ENCODE data around the gene RGS6. TPM values are rescaled to one million over a fixed set of nuclear protein-coding genes. Genes with fewer than 3 reads are reported as not detected.
"Not testable (repeated sequence)": the region's sequence is repeated elsewhere in the genome, so short reads cannot be mapped to it uniquely, and the experiment has no call there.

RGS6 gene
- total RNA-seq, 2 experiments from 2014 or later, result 1.5 to 3.1 TPM

DNA sequence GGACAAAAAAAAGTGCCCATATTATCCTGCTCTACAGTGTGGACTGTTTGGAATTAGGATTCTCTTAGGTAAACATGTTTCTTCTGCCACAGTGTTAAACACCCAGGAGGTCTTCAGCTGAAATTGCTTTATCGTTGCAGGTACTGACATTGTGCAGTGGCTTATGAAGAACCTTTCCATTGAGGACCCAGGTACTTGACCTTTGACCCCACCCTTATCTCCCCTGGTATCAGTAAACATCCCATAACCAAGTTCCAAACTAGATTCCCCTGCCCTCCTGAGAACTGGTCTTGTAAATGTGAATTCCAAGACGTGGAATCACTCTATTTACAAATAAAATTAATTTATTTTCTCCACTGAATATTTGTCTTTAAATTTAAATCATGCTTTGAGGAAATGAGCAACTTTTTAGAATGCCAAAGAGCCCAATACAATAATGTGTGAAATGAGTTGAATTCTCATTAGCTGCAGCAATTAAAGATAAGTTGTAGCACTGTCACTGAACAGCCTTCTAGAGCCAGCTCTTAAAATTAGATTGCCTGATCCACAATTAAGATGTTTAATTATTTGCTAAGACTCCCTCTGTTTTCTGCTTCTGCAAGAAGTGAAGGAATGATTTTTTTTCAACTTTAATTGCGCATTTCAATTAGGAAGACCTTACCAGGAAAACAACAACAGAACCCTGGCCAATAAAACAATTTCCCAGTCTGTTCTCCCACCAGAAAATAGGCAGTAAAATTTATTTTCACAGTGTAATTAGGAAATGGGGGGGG, 522.3 kb downstream of the RGS6 start:
- CTCF ChIA-PET, result interaction anchor here (1.1 to 3.1 kb wide), 7 partner anchors 9 to 33 kb away, joined by 4 to 9 read pairs (median 8); no protein-coding TSS in a partner anchor

GRCh38 chr14:72457641-72458040, 525.4 kb downstream of the RGS6 start:
- no peak overlapping the region for H3K4me3 Mint-ChIP-seq
- no peak for ATAC-seq
- no peak overlapping the region for H3K27ac Mint-ChIP-seq
- CTCF ChIA-PET, result interaction anchor here (1.2 to 3.1 kb wide), 2 partner anchors 9 to 15 kb away, joined by 3 to 9 read pairs; no protein-coding TSS in a partner anchor
- peaks cover 26% of the 10 kb centered on the region for H3K4me1 Mint-ChIP-seq
- H3K36me3 Mint-ChIP-seq, result peaks cover 13% of the 10 kb centered on the region
- H3K27me3 Mint-ChIP-seq, result peaks cover 12% of the 10 kb centered on the region
- DNase-seq, result no peak
- H3K9me3 Mint-ChIP-seq (ENCODE audit: low read depth), result no peaks in the 10 kb centered on the region

More for the DNA sequence above, 522.3 kb downstream of the RGS6 start:
- Mint-ChIP-seq H3K4me3 (no peak overlapping the region), H3K9me3 (ENCODE audit: low read depth) (no peaks in the 10 kb centered on the region), H3K36me3 (peaks cover 11% of the 10 kb centered on the region), H3K27ac (peak overlapping the region; percentile 19), H3K4me1 (peaks cover 51% of the 10 kb centered on the region), H3K27me3 (peaks cover 12% of the 10 kb centered on the region)
- no peak for ATAC-seq
- DNase-seq, result no peak

GRCh38 chr14:72462056-72462455, 529.8 kb downstream of the RGS6 start:
- H3K27me3 Mint-ChIP-seq, result peaks cover 12% of the 10 kb centered on the region
- H3K27ac Mint-ChIP-seq, result no peak overlapping the region
- peaks cover 12% of the 10 kb centered on the region for H3K9me3 Mint-ChIP-seq (ENCODE audit: low read depth)
- peaks cover 26% of the 10 kb centered on the region for H3K36me3 Mint-ChIP-seq
- no peaks in the 10 kb centered on the region for H3K4me1 Mint-ChIP-seq
- DNase-seq (no peak), ATAC-seq (no peak)
- no peak overlapping the region for H3K4me3 Mint-ChIP-seq
- CTCF ChIA-PET, result interaction anchor here (3.8 kb wide), 1 partner anchor 11 kb away, joined by 22 read pairs; no protein-coding TSS in a partner anchor

DNA sequence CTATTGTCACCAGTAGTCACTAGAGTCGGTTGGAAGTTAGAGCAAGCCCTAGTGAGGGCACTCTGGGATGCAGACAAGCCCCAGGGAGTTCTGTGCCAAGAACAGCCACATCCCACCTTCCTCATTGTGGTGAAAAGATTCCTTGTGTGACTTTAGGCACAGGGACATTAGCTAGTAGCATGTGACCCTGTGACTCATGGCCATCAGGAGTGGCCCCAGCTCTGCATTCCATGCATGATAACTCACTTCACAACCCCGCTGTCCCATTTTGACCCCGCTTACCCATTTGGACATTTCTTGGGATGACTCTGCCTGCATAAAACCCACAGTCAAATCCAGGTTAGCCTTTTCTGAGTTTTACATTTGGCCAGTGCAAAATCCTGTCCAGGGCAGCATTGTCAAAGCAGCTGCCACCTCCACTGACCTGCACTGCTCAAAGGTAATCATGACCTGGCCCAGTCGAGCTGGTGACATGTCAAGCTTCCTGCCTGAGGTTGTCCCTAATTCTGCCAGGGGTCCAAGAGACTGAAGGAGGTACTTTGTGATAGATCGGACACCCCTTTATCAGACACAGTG, 531.1 kb downstream of the RGS6 start:
- DNase-seq (no peak), ATAC-seq (no peak)
- H3K36me3 Mint-ChIP-seq, result peaks cover 28% of the 10 kb centered on the region
- peaks cover 3% of the 10 kb centered on the region for H3K27me3 Mint-ChIP-seq
- H3K27ac Mint-ChIP-seq, result no peak overlapping the region
- peaks cover 12% of the 10 kb centered on the region for H3K9me3 Mint-ChIP-seq (ENCODE audit: low read depth)
- CTCF ChIA-PET, result interaction anchor here (1.0 to 3.8 kb wide), 3 partner anchors 9 to 13 kb away, joined by 4 to 22 read pairs (median 5); no protein-coding TSS in a partner anchor
- H3K4me1 Mint-ChIP-seq, result no peaks in the 10 kb centered on the region
- H3K4me3 Mint-ChIP-seq, result no peak overlapping the region

- ATAC-seq, result no peak
- DNase-seq, result no peak
- Mint-ChIP-seq H3K27me3 (no peaks in the 10 kb centered on the region), H3K4me3 (no peak overlapping the region), H3K9me3 (ENCODE audit: low read depth) (peaks cover 12% of the 10 kb centered on the region), H3K27ac (no peak overlapping the region), H3K36me3 (peaks cover 26% of the 10 kb centered on the region), H3K4me1 (no peaks in the 10 kb centered on the region)
- CTCF ChIA-PET, result interaction anchor here (1.0 to 3.8 kb wide), 3 partner anchors 9 to 12 kb away, joined by 4 to 22 read pairs (median 5); no protein-coding TSS in a partner anchor
Measured at GRCh38 chr14:72464226-72464625, 532.0 kb downstream of the RGS6 start.

- Mint-ChIP-seq H3K9me3 (ENCODE audit: low read depth) (peaks cover 12% of the 10 kb centered on the region), H3K36me3 (peaks cover 25% of the 10 kb centered on the region), H3K27me3 (peaks cover 9% of the 10 kb centered on the region), H3K4me1 (no peaks in the 10 kb centered on the region), H3K27ac (no peak overlapping the region), H3K4me3 (no peak overlapping the region)
- CTCF ChIA-PET, result interaction anchor here (1.3 to 2.4 kb wide), 2 partner anchors 10 to 13 kb away, joined by 3 to 9 read pairs; no protein-coding TSS in a partner anchor
- ATAC-seq (no peak), DNase-seq (no peak)
Measured at GRCh38 chr14:72466325-72466724, 534.1 kb downstream of the RGS6 start.

DNA sequence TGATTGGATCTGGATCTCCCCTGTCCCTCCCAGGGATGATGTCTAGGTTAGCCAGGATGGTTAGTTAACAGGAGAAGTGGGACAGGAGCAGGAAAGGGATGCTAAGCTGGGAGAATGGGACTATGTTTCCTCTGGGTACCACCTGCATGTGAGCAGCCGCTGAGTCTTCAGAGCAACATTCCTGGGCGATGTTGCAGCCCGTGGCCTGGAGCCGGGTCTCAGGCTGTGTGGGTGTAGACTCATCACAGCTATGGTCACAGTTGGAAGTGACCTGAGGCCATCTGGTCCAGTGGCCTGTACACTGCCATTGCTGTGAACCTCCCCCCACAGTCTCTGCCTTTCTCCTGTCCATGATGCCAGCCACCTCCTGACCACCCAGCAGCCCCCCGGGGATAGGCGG, 539.1 kb downstream of the RGS6 start:
- no peak overlapping the region for H3K27ac Mint-ChIP-seq
- no peak for ATAC-seq
- H3K9me3 Mint-ChIP-seq (ENCODE audit: low read depth), result peaks cover 2% of the 10 kb centered on the region
- H3K4me3 Mint-ChIP-seq, result no peak overlapping the region
- peaks cover 26% of the 10 kb centered on the region for H3K4me1 Mint-ChIP-seq
- no peak for DNase-seq
- CTCF ChIA-PET, result no interaction called here
- peaks cover 13% of the 10 kb centered on the region for H3K36me3 Mint-ChIP-seq
- H3K27me3 Mint-ChIP-seq, result peaks cover 9% of the 10 kb centered on the region

GRCh38 chr14:72472845-72473244, 540.6 kb downstream of the RGS6 start:
- H3K4me3 Mint-ChIP-seq, result no peak overlapping the region
- peaks cover 5% of the 10 kb centered on the region for H3K36me3 Mint-ChIP-seq
- DNase-seq, result no peak
- peaks cover 9% of the 10 kb centered on the region for H3K27me3 Mint-ChIP-seq
- H3K27ac Mint-ChIP-seq, result no peak overlapping the region
- no peak for ATAC-seq
- H3K4me1 Mint-ChIP-seq, result peaks cover 41% of the 10 kb centered on the region
- CTCF ChIA-PET, result interaction anchor here (0.8 to 3.7 kb wide), 11 partner anchors 10 to 404 kb away, joined by 3 to 22 read pairs (median 5); no protein-coding TSS in a partner anchor
- no peaks in the 10 kb centered on the region for H3K9me3 Mint-ChIP-seq (ENCODE audit: low read depth)

- H3K4me3 Mint-ChIP-seq, result peak overlapping the region; percentile 51
- H3K27me3 Mint-ChIP-seq, result no peaks in the 10 kb centered on the region
- H3K9me3 Mint-ChIP-seq (ENCODE audit: low read depth), result no peaks in the 10 kb centered on the region
- DNase-seq (peak; percentile 96), ATAC-seq (peak; percentile 88)
- H3K27ac Mint-ChIP-seq, result peak overlapping the region; percentile 94
- CTCF ChIA-PET, result interaction anchor here (0.6 to 3.8 kb wide), 12 partner anchors 11 to 476 kb away, joined by 3 to 29 read pairs (median 5); partner anchors contain the start of gene DPF3
- peaks cover 12% of the 10 kb centered on the region for H3K36me3 Mint-ChIP-seq
- H3K4me1 Mint-ChIP-seq, result peaks cover 78% of the 10 kb centered on the region
Measured at GRCh38 chr14:72476657-72477499, 544.6 kb downstream of the RGS6 start.

DNA sequence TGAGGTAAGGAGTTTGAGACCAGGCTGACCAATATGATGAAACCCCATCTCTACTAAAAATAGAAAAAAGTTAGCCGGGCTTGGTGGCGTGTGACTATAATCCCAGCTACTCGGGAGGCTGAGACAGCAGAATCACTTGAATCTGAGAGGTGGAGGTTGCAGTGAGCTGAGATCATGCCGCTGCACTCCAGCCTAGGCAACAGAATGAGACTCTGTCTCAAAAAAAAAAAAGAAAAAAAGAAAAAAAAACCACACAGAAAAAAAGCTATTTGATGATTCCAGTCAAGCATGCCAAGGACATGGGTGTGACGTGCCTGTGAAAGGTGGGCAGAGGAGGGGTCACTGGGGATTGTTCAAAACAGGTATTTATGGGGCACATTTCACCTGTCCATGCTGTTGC, 545.3 kb downstream of the RGS6 start:
- not testable (repeated sequence) for H3K9me3 Mint-ChIP-seq (ENCODE audit: low read depth); ATAC-seq; H3K27me3 Mint-ChIP-seq
- peak; percentile 53 for DNase-seq
- Mint-ChIP-seq H3K27ac (peak overlapping the region; percentile 94), H3K36me3 (peaks cover 19% of the 10 kb centered on the region), H3K4me3 (peak overlapping the region; percentile 51), H3K4me1 (peaks cover 81% of the 10 kb centered on the region)
- CTCF ChIA-PET, result interaction anchor here (0.6 to 3.8 kb wide), 19 partner anchors 10 to 475 kb away, joined by 3 to 29 read pairs (median 4); partner anchors contain the start of gene DPF3

DNA sequence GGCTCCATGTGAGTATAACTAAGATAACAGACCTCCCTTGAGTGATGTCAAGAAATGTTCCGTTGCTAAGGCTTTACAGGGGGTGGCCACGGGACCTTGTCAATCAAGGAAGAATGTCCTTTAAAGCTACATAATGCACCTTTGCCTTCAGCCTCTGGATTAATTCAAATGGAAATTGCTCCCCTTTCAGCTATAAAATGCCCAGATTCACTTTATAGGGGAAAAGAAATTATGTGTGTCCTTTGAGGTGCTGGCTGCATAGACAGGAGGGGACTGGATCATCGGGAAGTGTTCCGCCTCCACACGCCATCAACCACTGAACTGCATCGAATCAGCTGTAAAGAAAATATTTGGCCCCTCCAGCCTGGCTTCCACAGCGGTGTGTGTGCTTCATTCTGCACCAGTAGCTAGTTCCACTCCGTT, 546.3 kb downstream of the RGS6 start:
- DNase-seq (no peak), ATAC-seq (no peak)
- no peak overlapping the region for H3K4me3 Mint-ChIP-seq
- H3K9me3 Mint-ChIP-seq (ENCODE audit: low read depth), result peaks cover 11% of the 10 kb centered on the region
- CTCF ChIA-PET, result interaction anchor here (0.8 to 2.3 kb wide), 11 partner anchors 24 to 470 kb away, joined by 3 to 8 read pairs (median 4); partner anchors contain the start of gene DPF3
- H3K27me3 Mint-ChIP-seq, result no peaks in the 10 kb centered on the region
- peaks cover 26% of the 10 kb centered on the region for H3K36me3 Mint-ChIP-seq
- peaks cover 85% of the 10 kb centered on the region for H3K4me1 Mint-ChIP-seq
- H3K27ac Mint-ChIP-seq, result peak overlapping the region; percentile 44

- H3K4me3 Mint-ChIP-seq, result no peak overlapping the region
- peaks cover 82% of the 10 kb centered on the region for H3K4me1 Mint-ChIP-seq
- ATAC-seq (no peak), DNase-seq (no peak)
- H3K36me3 Mint-ChIP-seq, result peaks cover 31% of the 10 kb centered on the region
- CTCF ChIA-PET, result interaction anchor here (0.7 to 1.7 kb wide), 8 partner anchors 20 to 425 kb away, joined by 3 to 7 read pairs (median 4); no protein-coding TSS in a partner anchor
- peak overlapping the region; percentile 91 for H3K27ac Mint-ChIP-seq
- H3K27me3 Mint-ChIP-seq, result no peaks in the 10 kb centered on the region
- peaks cover 14% of the 10 kb centered on the region for H3K9me3 Mint-ChIP-seq (ENCODE audit: low read depth)
Measured at GRCh38 chr14:72479461-72479931, 547.3 kb downstream of the RGS6 start.
